Measurements from ENCODE around the gene SEMA3F. TPM values are rescaled to one million over a fixed set of nuclear protein-coding genes. Genes with fewer than 3 reads are reported as not detected.
A peak's percentile ranks its signal among the peaks of the same experiment; 100 is the strongest.

The SEMA3F gene
- total and polyA plus RNA-seq, 2 donors (not counting 3 experiments of a cell fraction or from before 2014, with no cell fraction given) = 65.8 to 99.1 TPM

- Histone ChIP-seq H3K9me1 (replicated peaks; ENCODE audit: control insufficient read depth, extremely low read depth, insufficient read depth, low read length) (no peaks in the 10 kb centered on the region), H3K36me3 (ENCODE audit: control insufficient read depth in 2 of 2, extremely low read depth in 1 of 2, insufficient read depth in 2 of 2, low read length in 2 of 2) (peaks cover under 1 to 13% of the 10 kb centered on the region in 2 experiments), H3K27ac (ENCODE audit: insufficient read depth, low read depth, low read length) (no peak overlapping the region), H3K27me3 (ENCODE audit: control insufficient read depth in 2 of 2, insufficient read depth in 2 of 2, low read length in 2 of 2) (no peaks in the 10 kb centered on the region), H3K4me3 (replicated peaks in 1 of 3; ENCODE audit: insufficient read depth in 1 of 3, low read depth in 1 of 3, low read length in 3 of 3) (no peak overlapping the region), H3K9me3 (replicated peaks; ENCODE audit: control insufficient read depth, insufficient read depth, low read length) (no peaks in the 10 kb centered on the region), H4K20me1 (replicated peaks; ENCODE audit: control insufficient read depth, extremely low read depth, insufficient read depth, low read length) (no peaks in the 10 kb centered on the region), H3K9ac (replicated peaks; ENCODE audit: extremely low read depth, insufficient read depth, low read length) (no peak overlapping the region), H3K4me2 (ENCODE audit: insufficient read depth, low read length) (no peak overlapping the region), H3K79me2 (ENCODE audit: control insufficient read depth, insufficient read depth, low read length) (no peaks in the 10 kb centered on the region), H2AFZ (ENCODE audit: low read depth, low read length) (no peak overlapping the region), H3K4me1 (ENCODE audit: control insufficient read depth, extremely low read depth, insufficient read depth, low read length) (peaks cover 7% of the 10 kb centered on the region)
- no peak for DNase-seq (ENCODE audit: low read depth, low spot score)
- TF ChIP-seq GATA2 (IDR thresholded peaks at IDR 0.05; ENCODE audit: insufficient read depth, insufficient read length, low read depth, low read length) (no peak), CTCF (IDR thresholded peaks at IDR 0.05; ENCODE audit: extremely low read depth in 1 of 2, insufficient read depth in 1 of 2, low read depth in 1 of 2, low read length in 2 of 2) (no peak), FOS (IDR thresholded peaks at IDR 0.05; ENCODE audit: borderline replicate concordance, insufficient read depth, low read length) (no peak), MAX (IDR thresholded peaks at IDR 0.05; ENCODE audit: insufficient read depth, insufficient read length) (no peak), POLR2AphosphoS5 (IDR thresholded peaks at IDR 0.05; ENCODE audit: insufficient read depth, low read depth, low read length) (no peak), MYC (IDR thresholded peaks at IDR 0.05; ENCODE audit: low read depth, low read length) (no peak), POLR2A (IDR thresholded peaks at IDR 0.05; ENCODE audit: low read depth, low read length) (no peak), EZH2 (IDR thresholded peaks at IDR 0.05; ENCODE audit: borderline replicate concordance, low read depth, low read length, severe bottlenecking) (no peak), JUN (IDR thresholded peaks at IDR 0.05; ENCODE audit: borderline replicate concordance, insufficient read depth, insufficient read length, low read depth) (no peak)
- ChIA-PET CTCF (interaction anchor here (1.0 to 6.3 kb wide), 8 partner anchors 12 to 102 kb away, joined by 4 to 177 read pairs (median 10); partner anchors contain the start of gene GNAT1), POLR2A (no interaction called here)
- TSS peak; percentile 3 for BruUV-seq (replicated peaks)
- dilution Hi-C loops (cut with MboI; ENCODE audit: extremely low pct_ligation_motif_present, low sequenced_read_pairs) (no loop called here), intact Hi-C loops (cut with micrococcal nuclease) (loop anchor here (10.0 kb wide), 1 partner anchor 141 kb away; the partner anchor contains the start of gene SEMA3B)
- FAIRE-seq = no peak
These were observed 31.6 kb upstream of the SEMA3F start for GRCh38 chr3:50123394-50124051.

All from endothelial cell of umbilical vein (primary cell).